Vagina (tissue), 2 donors: ENCODE results near the gene SWAP70.

Experiments
- POLR2A ChIP-seq, 2 donors: fragments of 450-650 bp; IDR thresholded peaks; one replicate each; pipeline ENCODE4 v1.6.1; 2017; ENCODE audit warnings: antibody characterized with exemption in 2 of 2, mild to moderate bottlenecking in 2 of 2, moderate library complexity in 2 of 2
- TF ChIP-seq, protein P1 (sequence below), 3 experiments: fragments of 450-650 bp in 2 of 3; fragments of 200-600 bp in 1 of 3; sonication (generic) in 1 of 3; IDR thresholded peaks; one replicate each; pipeline ENCODE4 v1.5.1; 2017 to 2019; ENCODE audit warnings: antibody characterized with exemption in 3 of 3, mild to moderate bottlenecking in 2 of 3, moderate library complexity in 2 of 3

DNA sequence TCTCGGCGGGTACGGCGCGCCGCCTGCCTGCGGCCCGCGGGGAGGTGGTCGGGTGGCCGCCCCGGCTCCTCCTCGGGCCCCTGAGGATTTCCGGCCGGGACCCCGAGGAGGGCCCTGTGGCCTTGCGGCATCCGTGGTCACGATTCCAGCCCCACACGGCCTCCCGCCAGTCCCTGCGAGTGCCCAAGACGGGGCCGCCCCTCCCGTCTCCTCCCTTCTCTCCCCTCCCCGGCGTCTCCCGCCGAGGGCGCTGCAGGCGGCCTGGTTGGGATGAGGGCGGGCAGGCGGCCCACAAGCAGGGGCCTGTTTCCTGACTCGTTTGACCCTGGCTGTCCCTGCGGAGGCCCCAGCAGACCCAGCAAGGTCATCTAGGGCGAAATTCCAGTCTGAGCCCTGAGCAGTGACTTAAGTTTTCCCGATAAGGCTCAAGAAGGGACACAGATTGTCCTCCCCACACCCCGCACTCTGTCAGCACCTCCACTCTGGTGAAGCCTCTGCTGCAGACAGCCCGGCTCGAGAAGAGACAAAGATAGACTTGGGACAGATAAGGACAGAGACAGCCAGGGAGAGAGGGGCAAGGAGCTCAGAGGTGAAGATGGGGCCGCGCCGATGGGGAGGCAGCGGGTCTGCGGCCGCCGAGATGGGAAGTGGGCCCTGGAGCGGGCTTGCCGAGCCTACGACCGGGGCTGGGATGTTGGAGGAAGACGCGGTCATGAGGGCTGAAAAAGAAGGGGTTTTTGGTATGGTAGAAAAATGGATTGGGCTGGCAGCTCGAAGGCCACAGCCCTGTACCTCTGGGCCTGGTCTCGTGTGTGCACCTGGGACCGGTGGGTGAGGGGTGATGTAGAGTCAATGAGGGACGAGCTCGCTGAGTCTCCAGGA is 95.0 kb downstream of the SWAP70 start:
- TF ChIP-seq, protein P1, sequence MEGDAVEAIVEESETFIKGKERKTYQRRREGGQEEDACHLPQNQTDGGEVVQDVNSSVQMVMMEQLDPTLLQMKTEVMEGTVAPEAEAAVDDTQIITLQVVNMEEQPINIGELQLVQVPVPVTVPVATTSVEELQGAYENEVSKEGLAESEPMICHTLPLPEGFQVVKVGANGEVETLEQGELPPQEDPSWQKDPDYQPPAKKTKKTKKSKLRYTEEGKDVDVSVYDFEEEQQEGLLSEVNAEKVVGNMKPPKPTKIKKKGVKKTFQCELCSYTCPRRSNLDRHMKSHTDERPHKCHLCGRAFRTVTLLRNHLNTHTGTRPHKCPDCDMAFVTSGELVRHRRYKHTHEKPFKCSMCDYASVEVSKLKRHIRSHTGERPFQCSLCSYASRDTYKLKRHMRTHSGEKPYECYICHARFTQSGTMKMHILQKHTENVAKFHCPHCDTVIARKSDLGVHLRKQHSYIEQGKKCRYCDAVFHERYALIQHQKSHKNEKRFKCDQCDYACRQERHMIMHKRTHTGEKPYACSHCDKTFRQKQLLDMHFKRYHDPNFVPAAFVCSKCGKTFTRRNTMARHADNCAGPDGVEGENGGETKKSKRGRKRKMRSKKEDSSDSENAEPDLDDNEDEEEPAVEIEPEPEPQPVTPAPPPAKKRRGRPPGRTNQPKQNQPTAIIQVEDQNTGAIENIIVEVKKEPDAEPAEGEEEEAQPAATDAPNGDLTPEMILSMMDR (IDR thresholded peaks at IDR 0.05) = no peak
- no peak for TF ChIP-seq POLR2A (IDR thresholded peaks at IDR 0.05)
